WTC11 (cell line): ENCODE data around the gene TSPAN4. TPM values are rescaled to one million over a fixed set of nuclear protein-coding genes. Genes with fewer than 3 reads are reported as not detected.

Experiments
- ATAC-seq: fragments of 200-7000 bp; cut with Tn5 transposase; 2 replicates; pipeline ENCODE4 v1.10.0; 2021; ENCODE audit warnings: mild to moderate bottlenecking, moderate library complexity
- CTCF ChIA-PET: fragments of 300-600 bp; sonication (Branson Sonifier 250); formaldehyde crosslinking; loops from one replicate; lab custom pipeline; 2021; ENCODE audit warnings: antibody characterized with exemption; lab: Charles Lee
- POLR2A ChIA-PET: fragments of 350-600 bp; sonication (Branson Sonifier 250); formaldehyde crosslinking; loops from one replicate; lab custom pipeline; 2021; ENCODE audit warnings: antibody characterized with exemption; lab: Charles Lee
- DNase-seq: peaks from one replicate; pipeline ENCODE4 v3.0.0; 2021; ENCODE audit warnings: low spot score
- H3K27ac Mint-ChIP-seq: 2 replicates; pipeline ENCODE4 v1.8.0; 2021; ENCODE audit warnings: mixed read lengths
- H3K27me3 Mint-ChIP-seq: 2 replicates; pipeline ENCODE4 v1.8.0; 2021; ENCODE audit warnings: low read depth, mild to moderate bottlenecking, moderate library complexity, mixed read lengths
- H3K36me3 Mint-ChIP-seq: 2 replicates; pipeline ENCODE4 v1.8.0; 2021; ENCODE audit warnings: mixed read lengths
- H3K4me1 Mint-ChIP-seq: 2 replicates; pipeline ENCODE4 v1.8.0; 2022; ENCODE audit warnings: mixed read lengths
- H3K4me3 Mint-ChIP-seq: 2 replicates; pipeline ENCODE4 v1.8.0; 2021; ENCODE audit warnings: mild to moderate bottlenecking, moderate library complexity, mixed read lengths
- H3K9me3 Mint-ChIP-seq: 2 replicates; pipeline ENCODE4 v1.8.0; 2021; ENCODE audit warnings: mixed read lengths
- ESRRA ChIP-seq: sonication (generic); formaldehyde crosslinking; IDR thresholded peaks from 2 replicates; pipeline ENCODE4 v1.8.1; 2022; ENCODE audit warnings: mild to moderate bottlenecking, missing genetic modification reagents, borderline replicate concordance
- IRF2 ChIP-seq: sonication (generic); formaldehyde crosslinking; IDR thresholded peaks from 2 replicates; pipeline ENCODE4 v1.8.0; 2022; ENCODE audit warnings: low read depth, missing genetic modification reagents, borderline replicate concordance
- JUN ChIP-seq: sonication (generic); formaldehyde crosslinking; IDR thresholded peaks from 2 replicates; pipeline ENCODE4 v1.8.0; 2023; ENCODE audit warnings: mild to moderate bottlenecking, missing genetic modification reagents
- SP1 ChIP-seq: sonication (generic); formaldehyde crosslinking; conservative IDR thresholded peaks from 2 replicates; pipeline ENCODE4 v1.8.1; 2022; ENCODE audit warnings: missing genetic modification reagents
- total RNA-seq: library from RNA; stranded (reverse); gene quantifications from 3 replicates; pipeline ENCODE4 v1.2.3, GENCODE V29; 2021
- TF ChIP-seq, protein P1 (sequence below): sonication (generic); formaldehyde crosslinking; conservative IDR thresholded peaks from 2 replicates; pipeline ENCODE4 v1.8.1; 2022; ENCODE audit warnings: mild to moderate bottlenecking, missing genetic modification reagents
- TF ChIP-seq, protein P2 (sequence below): fragments of 250-450 bp; sonication (Bioruptor Pico); IDR thresholded peaks from 2 replicates; pipeline ENCODE4 v2.1.2; 2022; ENCODE audit warnings: mild to moderate bottlenecking, moderate library complexity
- TF ChIP-seq, protein P3 (sequence below): sonication (generic); formaldehyde crosslinking; IDR thresholded peaks from 2 replicates; pipeline ENCODE4 v1.8.1; 2022; ENCODE audit warnings: mild to moderate bottlenecking, missing genetic modification reagents, moderate library complexity, borderline replicate concordance
- TF ChIP-seq, protein P4 (sequence below): sonication (generic); formaldehyde crosslinking; conservative IDR thresholded peaks from 2 replicates; pipeline ENCODE4 v1.8.1; 2023; ENCODE audit warnings: mild to moderate bottlenecking, low read depth, missing genetic modification reagents, moderate library complexity
- TF ChIP-seq, protein P5 (sequence below): fragments of 200-600 bp; IDR thresholded peaks from 2 replicates; pipeline ENCODE4 v1.8.0; 2022; ENCODE audit warnings: antibody characterized with exemption
- TF ChIP-seq, protein P6 (sequence below): fragments of 250-450 bp; sonication (Bioruptor Pico); IDR thresholded peaks from 2 replicates; pipeline ENCODE4 v1.9.0; 2021; ENCODE audit warnings: mild to moderate bottlenecking

TSPAN4 gene
- total RNA-seq, 1 experiment from 2014 or later, result 94.3 TPM

DNA sequence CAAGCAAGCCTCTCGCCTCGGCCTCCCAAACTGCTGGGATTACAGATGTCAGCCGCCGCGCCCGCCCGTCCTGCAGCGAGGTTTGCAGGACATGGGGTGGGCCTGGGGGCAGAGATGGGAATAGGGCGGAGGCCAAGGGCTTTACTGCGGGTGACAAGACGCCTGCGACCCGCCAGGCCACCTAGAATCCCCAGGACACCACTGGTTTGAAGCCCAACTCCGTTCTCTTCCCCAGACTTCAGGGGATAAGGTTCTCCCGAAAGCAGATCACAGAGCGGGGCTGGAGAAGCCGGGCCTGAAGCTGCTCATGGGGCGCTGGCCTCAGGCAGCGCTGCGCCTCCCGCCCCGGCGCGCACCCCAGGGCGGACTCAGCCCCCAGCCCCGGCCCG is 677 bp upstream of the TSPAN4 start (continued):
- TF ChIP-seq, protein P1, sequence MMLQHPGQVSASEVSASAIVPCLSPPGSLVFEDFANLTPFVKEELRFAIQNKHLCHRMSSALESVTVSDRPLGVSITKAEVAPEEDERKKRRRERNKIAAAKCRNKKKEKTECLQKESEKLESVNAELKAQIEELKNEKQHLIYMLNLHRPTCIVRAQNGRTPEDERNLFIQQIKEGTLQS (CRISPR knock-in tag), result no peak
- TF ChIP-seq, protein P2, sequence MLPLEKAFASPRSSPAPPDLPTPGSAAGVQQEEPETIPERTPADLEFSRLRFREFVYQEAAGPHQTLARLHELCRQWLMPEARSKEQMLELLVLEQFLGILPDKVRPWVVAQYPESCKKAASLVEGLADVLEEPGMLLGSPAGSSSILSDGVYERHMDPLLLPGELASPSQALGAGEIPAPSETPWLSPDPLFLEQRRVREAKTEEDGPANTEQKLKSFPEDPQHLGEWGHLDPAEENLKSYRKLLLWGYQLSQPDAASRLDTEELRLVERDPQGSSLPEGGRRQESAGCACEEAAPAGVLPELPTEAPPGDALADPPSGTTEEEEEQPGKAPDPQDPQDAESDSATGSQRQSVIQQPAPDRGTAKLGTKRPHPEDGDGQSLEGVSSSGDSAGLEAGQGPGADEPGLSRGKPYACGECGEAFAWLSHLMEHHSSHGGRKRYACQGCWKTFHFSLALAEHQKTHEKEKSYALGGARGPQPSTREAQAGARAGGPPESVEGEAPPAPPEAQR (CRISPR knock-in tag), result no peak
- TF ChIP-seq JUN (CRISPR knock-in tag) (no peak), ESRRA (CRISPR knock-in tag) (0 out of 2 replicates have a peak, but pooled peaks have one; percentile 2), SP1 (no peak), IRF2 (CRISPR knock-in tag) (no peak)
- TF ChIP-seq, protein P3, sequence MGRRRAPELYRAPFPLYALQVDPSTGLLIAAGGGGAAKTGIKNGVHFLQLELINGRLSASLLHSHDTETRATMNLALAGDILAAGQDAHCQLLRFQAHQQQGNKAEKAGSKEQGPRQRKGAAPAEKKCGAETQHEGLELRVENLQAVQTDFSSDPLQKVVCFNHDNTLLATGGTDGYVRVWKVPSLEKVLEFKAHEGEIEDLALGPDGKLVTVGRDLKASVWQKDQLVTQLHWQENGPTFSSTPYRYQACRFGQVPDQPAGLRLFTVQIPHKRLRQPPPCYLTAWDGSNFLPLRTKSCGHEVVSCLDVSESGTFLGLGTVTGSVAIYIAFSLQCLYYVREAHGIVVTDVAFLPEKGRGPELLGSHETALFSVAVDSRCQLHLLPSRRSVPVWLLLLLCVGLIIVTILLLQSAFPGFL (CRISPR knock-in tag), result no peak
- TF ChIP-seq, protein P4, sequence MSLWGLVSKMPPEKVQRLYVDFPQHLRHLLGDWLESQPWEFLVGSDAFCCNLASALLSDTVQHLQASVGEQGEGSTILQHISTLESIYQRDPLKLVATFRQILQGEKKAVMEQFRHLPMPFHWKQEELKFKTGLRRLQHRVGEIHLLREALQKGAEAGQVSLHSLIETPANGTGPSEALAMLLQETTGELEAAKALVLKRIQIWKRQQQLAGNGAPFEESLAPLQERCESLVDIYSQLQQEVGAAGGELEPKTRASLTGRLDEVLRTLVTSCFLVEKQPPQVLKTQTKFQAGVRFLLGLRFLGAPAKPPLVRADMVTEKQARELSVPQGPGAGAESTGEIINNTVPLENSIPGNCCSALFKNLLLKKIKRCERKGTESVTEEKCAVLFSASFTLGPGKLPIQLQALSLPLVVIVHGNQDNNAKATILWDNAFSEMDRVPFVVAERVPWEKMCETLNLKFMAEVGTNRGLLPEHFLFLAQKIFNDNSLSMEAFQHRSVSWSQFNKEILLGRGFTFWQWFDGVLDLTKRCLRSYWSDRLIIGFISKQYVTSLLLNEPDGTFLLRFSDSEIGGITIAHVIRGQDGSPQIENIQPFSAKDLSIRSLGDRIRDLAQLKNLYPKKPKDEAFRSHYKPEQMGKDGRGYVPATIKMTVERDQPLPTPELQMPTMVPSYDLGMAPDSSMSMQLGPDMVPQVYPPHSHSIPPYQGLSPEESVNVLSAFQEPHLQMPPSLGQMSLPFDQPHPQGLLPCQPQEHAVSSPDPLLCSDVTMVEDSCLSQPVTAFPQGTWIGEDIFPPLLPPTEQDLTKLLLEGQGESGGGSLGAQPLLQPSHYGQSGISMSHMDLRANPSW (CRISPR knock-in tag), result no peak

DNA sequence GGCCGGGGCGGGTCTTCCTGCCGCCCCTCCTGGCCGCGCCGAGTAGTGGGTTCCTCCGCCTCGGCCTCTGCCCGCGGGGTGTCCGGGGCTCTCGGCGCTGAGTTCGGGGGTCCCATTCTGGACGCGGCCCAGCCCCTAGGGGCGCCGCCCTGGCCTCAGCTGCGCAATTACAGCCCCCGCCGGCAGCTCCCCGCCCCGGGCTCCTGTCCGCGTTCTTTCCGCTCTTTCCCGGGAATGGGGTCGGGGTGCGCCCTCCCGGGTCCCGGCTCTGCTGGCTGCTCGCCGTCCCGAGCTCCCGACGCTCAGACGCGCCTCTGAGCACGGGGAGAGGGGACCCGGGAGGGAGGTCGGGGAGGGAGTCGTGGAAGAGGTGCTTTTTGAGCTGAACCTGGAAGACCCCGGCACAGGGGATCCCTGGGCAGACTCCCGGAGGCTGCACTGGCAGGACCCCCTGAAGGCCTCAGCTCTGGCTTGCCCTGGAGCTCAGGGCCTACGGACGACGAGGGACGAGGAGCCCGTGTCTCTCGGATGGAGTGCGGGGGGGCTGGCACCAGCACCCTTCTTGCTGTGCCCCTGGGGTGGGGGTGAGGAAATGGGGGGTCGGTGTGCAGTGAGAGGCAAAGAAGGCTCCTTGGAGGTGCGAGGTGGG is 558 bp downstream of the TSPAN4 start:
- CTCF ChIA-PET, result interaction anchor here (0.6 to 5.9 kb wide), 7 partner anchors 9 to 116 kb away, joined by 3 to 82 read pairs (median 7); partner anchors contain the start of genes CD151 and CRACR2B

More for the DNA sequence above, 558 bp downstream of the TSPAN4 start:
- TF ChIP-seq, protein P5, sequence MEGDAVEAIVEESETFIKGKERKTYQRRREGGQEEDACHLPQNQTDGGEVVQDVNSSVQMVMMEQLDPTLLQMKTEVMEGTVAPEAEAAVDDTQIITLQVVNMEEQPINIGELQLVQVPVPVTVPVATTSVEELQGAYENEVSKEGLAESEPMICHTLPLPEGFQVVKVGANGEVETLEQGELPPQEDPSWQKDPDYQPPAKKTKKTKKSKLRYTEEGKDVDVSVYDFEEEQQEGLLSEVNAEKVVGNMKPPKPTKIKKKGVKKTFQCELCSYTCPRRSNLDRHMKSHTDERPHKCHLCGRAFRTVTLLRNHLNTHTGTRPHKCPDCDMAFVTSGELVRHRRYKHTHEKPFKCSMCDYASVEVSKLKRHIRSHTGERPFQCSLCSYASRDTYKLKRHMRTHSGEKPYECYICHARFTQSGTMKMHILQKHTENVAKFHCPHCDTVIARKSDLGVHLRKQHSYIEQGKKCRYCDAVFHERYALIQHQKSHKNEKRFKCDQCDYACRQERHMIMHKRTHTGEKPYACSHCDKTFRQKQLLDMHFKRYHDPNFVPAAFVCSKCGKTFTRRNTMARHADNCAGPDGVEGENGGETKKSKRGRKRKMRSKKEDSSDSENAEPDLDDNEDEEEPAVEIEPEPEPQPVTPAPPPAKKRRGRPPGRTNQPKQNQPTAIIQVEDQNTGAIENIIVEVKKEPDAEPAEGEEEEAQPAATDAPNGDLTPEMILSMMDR, result 0 out of 2 replicates have a peak, but pooled peaks have one; percentile 3
- TF ChIP-seq, protein P6, sequence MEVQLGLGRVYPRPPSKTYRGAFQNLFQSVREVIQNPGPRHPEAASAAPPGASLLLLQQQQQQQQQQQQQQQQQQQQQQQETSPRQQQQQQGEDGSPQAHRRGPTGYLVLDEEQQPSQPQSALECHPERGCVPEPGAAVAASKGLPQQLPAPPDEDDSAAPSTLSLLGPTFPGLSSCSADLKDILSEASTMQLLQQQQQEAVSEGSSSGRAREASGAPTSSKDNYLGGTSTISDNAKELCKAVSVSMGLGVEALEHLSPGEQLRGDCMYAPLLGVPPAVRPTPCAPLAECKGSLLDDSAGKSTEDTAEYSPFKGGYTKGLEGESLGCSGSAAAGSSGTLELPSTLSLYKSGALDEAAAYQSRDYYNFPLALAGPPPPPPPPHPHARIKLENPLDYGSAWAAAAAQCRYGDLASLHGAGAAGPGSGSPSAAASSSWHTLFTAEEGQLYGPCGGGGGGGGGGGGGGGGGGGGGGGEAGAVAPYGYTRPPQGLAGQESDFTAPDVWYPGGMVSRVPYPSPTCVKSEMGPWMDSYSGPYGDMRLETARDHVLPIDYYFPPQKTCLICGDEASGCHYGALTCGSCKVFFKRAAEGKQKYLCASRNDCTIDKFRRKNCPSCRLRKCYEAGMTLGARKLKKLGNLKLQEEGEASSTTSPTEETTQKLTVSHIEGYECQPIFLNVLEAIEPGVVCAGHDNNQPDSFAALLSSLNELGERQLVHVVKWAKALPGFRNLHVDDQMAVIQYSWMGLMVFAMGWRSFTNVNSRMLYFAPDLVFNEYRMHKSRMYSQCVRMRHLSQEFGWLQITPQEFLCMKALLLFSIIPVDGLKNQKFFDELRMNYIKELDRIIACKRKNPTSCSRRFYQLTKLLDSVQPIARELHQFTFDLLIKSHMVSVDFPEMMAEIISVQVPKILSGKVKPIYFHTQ (CRISPR knock-in tag), result no peak
- peak overlapping the region; percentile 75 for H3K4me3 Mint-ChIP-seq
- H3K36me3 Mint-ChIP-seq, result peaks cover 13% of the 10 kb centered on the region
- no peak for ATAC-seq
- no peaks in the 10 kb centered on the region for H3K27me3 Mint-ChIP-seq
- POLR2A ChIA-PET, result interaction anchor here (0.7 to 2.9 kb wide), 12 partner anchors 9 to 101 kb away, joined by 3 to 35 read pairs (median 6); partner anchors contain the start of genes CD151, CRACR2B and PNPLA2
- H3K9me3 Mint-ChIP-seq, result no peaks in the 10 kb centered on the region
- H3K4me1 Mint-ChIP-seq, result peaks cover 23% of the 10 kb centered on the region
- no peak overlapping the region for H3K27ac Mint-ChIP-seq
- no peak for DNase-seq
